SK-N-SH treated with all-trans-retinoic acid at 6 μM for 48 hours (cell line): ENCODE measurements around the gene ERBB3.
"Not testable (repeated sequence)": the region's sequence is repeated elsewhere in the genome, so short reads cannot be mapped to it uniquely, and the experiment has no call there.

Source experiments
- ARNTL ChIP-seq: fragments of 450-650 bp; formaldehyde crosslinking; IDR thresholded peaks from 2 replicates; pipeline ENCODE4 v1.5.0; 2020; ENCODE audit warnings: low read depth, mild to moderate bottlenecking, moderate library complexity, borderline replicate concordance
- CSDC2 ChIP-seq: fragments of 250-450 bp; sonication (Bioruptor Pico); IDR thresholded peaks from 2 replicates; pipeline ENCODE4 v1.5.0; 2020; ENCODE audit warnings: mild to moderate bottlenecking, moderate library complexity
- GLIS3 ChIP-seq: fragments of 250-450 bp; sonication (Bioruptor Pico); IDR thresholded peaks from 2 replicates; pipeline ENCODE4 v1.5.0; 2020; ENCODE audit warnings: mild to moderate bottlenecking, moderate library complexity
- OSR1 ChIP-seq: fragments of 250-450 bp; sonication (Bioruptor Pico); IDR thresholded peaks from 2 replicates; pipeline ENCODE4 v1.8.0; 2022; ENCODE audit warnings: moderate library complexity, mild to moderate bottlenecking, inconsistent platforms
- RARB ChIP-seq: fragments of 250-450 bp; sonication (Bioruptor Pico); IDR thresholded peaks from 2 replicates; pipeline ENCODE4 v1.8.0; 2021; ENCODE audit warnings: mild to moderate bottlenecking, moderate library complexity
- TCF4 ChIP-seq: fragments of 250-450 bp; sonication (Bioruptor Pico); IDR thresholded peaks from 2 replicates; pipeline ENCODE4 v1.8.0; 2021; ENCODE audit warnings: mild to moderate bottlenecking, moderate library complexity, borderline replicate concordance
- ZFP3 ChIP-seq: fragments of 250-450 bp; sonication (Bioruptor Pico); IDR thresholded peaks from 2 replicates; pipeline ENCODE4 v1.5.0; 2020; ENCODE audit warnings: mild to moderate bottlenecking, moderate library complexity
- ZFP30 ChIP-seq: fragments of 450-650 bp; formaldehyde crosslinking; IDR thresholded peaks from 2 replicates; pipeline ENCODE4 v1.5.0; 2022; ENCODE audit warnings: mild to moderate bottlenecking, moderate library complexity
- TF ChIP-seq, protein P1 (sequence below): fragments of 250-450 bp; sonication (Bioruptor Pico); IDR thresholded peaks from 2 replicates; pipeline ENCODE4 v1.8.0; 2020; ENCODE audit warnings: mild to moderate bottlenecking, moderate library complexity, borderline replicate concordance
- TF ChIP-seq, protein P2 (sequence below): fragments of 250-450 bp; sonication (Bioruptor Pico); IDR thresholded peaks from 2 replicates; pipeline ENCODE4 v1.5.1; 2021; ENCODE audit warnings: mild to moderate bottlenecking, moderate library complexity

DNA sequence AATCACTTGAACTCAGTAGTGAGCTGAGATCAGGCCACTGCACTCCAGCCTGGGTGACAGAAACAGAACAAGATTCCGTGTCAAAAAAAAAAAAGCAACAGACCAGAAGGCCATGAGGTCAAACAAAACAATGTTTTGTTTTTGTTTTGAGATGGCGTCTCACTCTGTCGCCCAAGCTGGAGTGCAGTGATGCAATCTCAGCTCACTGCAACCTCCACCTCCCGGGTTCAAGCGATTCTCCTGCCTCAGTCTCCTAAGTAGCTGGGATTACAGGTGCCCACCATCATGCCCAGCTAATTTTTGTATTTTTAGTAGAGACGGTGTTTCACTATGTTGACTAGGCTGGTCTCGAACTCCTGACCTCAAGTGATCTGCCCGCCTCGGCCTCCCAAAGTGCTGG is 2.0 kb upstream of the ERBB3 start:
- TF ChIP-seq RARB (CRISPR knock-in tag); CSDC2 (CRISPR knock-in tag); ARNTL (CRISPR knock-in tag); GLIS3; ZFP30 (CRISPR knock-in tag); ZFP3 (CRISPR knock-in tag); OSR1 (CRISPR knock-in tag); TCF4 (CRISPR knock-in tag): not testable (repeated sequence)
- TF ChIP-seq, protein P1, sequence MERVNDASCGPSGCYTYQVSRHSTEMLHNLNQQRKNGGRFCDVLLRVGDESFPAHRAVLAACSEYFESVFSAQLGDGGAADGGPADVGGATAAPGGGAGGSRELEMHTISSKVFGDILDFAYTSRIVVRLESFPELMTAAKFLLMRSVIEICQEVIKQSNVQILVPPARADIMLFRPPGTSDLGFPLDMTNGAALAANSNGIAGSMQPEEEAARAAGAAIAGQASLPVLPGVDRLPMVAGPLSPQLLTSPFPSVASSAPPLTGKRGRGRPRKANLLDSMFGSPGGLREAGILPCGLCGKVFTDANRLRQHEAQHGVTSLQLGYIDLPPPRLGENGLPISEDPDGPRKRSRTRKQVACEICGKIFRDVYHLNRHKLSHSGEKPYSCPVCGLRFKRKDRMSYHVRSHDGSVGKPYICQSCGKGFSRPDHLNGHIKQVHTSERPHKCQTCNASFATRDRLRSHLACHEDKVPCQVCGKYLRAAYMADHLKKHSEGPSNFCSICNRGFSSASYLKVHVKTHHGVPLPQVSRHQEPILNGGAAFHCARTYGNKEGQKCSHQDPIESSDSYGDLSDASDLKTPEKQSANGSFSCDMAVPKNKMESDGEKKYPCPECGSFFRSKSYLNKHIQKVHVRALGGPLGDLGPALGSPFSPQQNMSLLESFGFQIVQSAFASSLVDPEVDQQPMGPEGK (CRISPR knock-in tag), result not testable (repeated sequence)
- TF ChIP-seq, protein P2, sequence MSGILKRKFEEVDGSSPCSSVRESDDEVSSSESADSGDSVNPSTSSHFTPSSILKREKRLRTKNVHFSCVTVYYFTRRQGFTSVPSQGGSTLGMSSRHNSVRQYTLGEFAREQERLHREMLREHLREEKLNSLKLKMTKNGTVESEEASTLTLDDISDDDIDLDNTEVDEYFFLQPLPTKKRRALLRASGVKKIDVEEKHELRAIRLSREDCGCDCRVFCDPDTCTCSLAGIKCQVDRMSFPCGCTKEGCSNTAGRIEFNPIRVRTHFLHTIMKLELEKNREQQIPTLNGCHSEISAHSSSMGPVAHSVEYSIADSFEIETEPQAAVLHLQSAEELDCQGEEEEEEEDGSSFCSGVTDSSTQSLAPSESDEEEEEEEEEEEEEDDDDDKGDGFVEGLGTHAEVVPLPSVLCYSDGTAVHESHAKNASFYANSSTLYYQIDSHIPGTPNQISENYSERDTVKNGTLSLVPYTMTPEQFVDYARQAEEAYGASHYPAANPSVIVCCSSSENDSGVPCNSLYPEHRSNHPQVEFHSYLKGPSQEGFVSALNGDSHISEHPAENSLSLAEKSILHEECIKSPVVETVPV (CRISPR knock-in tag), result not testable (repeated sequence)
